Psoas muscle (tissue), 8 donors: ENCODE results near the gene MAGI1. TPM values are rescaled to one million over a fixed set of nuclear protein-coding genes. Genes with fewer than 3 reads are reported as not detected.

Source experiments
- ATAC-seq, 4 donors: fragments of 200-7000 bp; cut with Tn5 transposase; one replicate each; pipeline ENCODE4 v1.9.1; 2020; ENCODE audit warnings: moderate library complexity in 3 of 4, mild to moderate bottlenecking in 2 of 4
- DNase-seq, 2 donors: peaks; one replicate each; pipeline ENCODE4 v3.0.0-alpha.2; 2020
- H3K27ac ChIP-seq: fragments of 200-600 bp; one replicate; pipeline ENCODE4 v1.8.0; 2022
- H3K27me3 ChIP-seq, 3 donors: fragments of 200-600 bp in 1 of 3; one replicate each; pipeline versions ENCODE4 v1.6.1 to v1.8.0; 2013 to 2022; ENCODE audit warnings: low read length in 2 of 3, mild to moderate bottlenecking in 2 of 3, moderate library complexity in 1 of 3; ENCODE audit not compliant: insufficient read depth in 3 of 3
- H3K36me3 ChIP-seq, 2 donors: fragments of 200-600 bp in 1 of 2; one replicate each; pipeline versions ENCODE4 v1.6.1 to v1.8.0; 2013 to 2022; ENCODE audit warnings: low read depth in 1 of 2, mild to moderate bottlenecking in 1 of 2, moderate library complexity in 1 of 2; ENCODE audit not compliant: insufficient read depth in 1 of 2
- H3K4me1 ChIP-seq: fragments of 200-600 bp; one replicate; pipeline ENCODE4 v1.8.0; 2022
- H3K4me3 ChIP-seq: fragments of 200-600 bp; one replicate; pipeline ENCODE4 v1.8.0; 2022; ENCODE audit warnings: mild to moderate bottlenecking
- H3K9me3 ChIP-seq: fragments of 200-600 bp; one replicate; pipeline ENCODE4 v1.8.0; 2022
- CTCF ChIP-seq: fragments of 200-600 bp; IDR thresholded peaks from one replicate; pipeline ENCODE4 v1.8.0; 2022; ENCODE audit warnings: antibody characterized with exemption
- WGBS, 3 donors: extraction: QIAGEN DNeasy Blood & Tissue Kit; methylation state at CpG; one replicate each; pipeline versions ENCODE4 v1.1.6 to v1.1.7; 2013; 5-methylcytosine and 5-hydroxymethylcytosine counted together
- intact Hi-C, 2 donors: fragments of 100-400 bp; cut with DNase I; formaldehyde crosslinking; loops; one replicate each; pipeline versions ENCODE4 v1.11.0 to v1.14.2; 2022
- polyA plus RNA-seq, 3 donors: library from polyadenylated mRNA; stranded (reverse); fragments of 200-250 nt; gene quantifications; one replicate each; pipeline ENCODE4 v1.2.3, GENCODE V29; 2013
- total RNA-seq, 4 donors: library from RNA; stranded (reverse); fragmentation: NEBNext Ultra II Directional in 2 of 4; extraction: Animal tissue kit (Norgen Biotek cat#: 25700) in 2 of 4; gene quantifications; one replicate each; pipeline versions ENCODE4 v1.2.1 to v1.2.4, GENCODE V29; 2021 to 2023
- donor health status: healthy with polysubstance abuse.
- donor health status: DM: no; HTN: no; CAD: no; lungs with moderate emphysema.
- donor health status: Bipolar disorder and iron deficiency.
- donor health status: healthy.
- donor health status: DM: yes; HTN: yes; CAD: no.
- donor health status: DM: no; HTN: no; CAD: no.
- donor health status: DM: no; HTN: no; CAD: no.
- donor health status: DM: yes; HTN: yes; CAD: no.

The MAGI1 gene
- total and polyA plus RNA-seq, 7 donors = 4.5 to 8.1 (median 6.3) TPM

- 77 to 91% (median 83%) methylated on average over 4 of the region's 4 CpGs for WGBS, 3 donors
- no peak overlapping the region for H3K4me3 ChIP-seq
- TF ChIP-seq CTCF = no peak
- H3K36me3 ChIP-seq = no peaks in the 10 kb centered on the region
- H3K27ac ChIP-seq = no peak overlapping the region
- intact Hi-C loops = no loop called here
- ATAC-seq (no peak), DNase-seq (no peak)
- H3K27me3 ChIP-seq = no peaks in the 10 kb centered on the region
- peaks cover 5% of the 10 kb centered on the region for H3K4me1 ChIP-seq
- no peaks in the 10 kb centered on the region for H3K9me3 ChIP-seq
Measured at GRCh38 chr3:65884071-65884470, 154.6 kb downstream of the MAGI1 start.

- ATAC-seq = no peak
- 17 to 36% (median 20%) methylated on average over 3 of the region's 3 CpGs for WGBS, 3 donors
- Histone ChIP-seq H3K4me1 (peaks cover 3% of the 10 kb centered on the region), H3K9me3 (no peaks in the 10 kb centered on the region), H3K27ac (no peak overlapping the region), H3K4me3 (no peak overlapping the region), H3K36me3 (no peaks in the 10 kb centered on the region), H3K27me3 (no peaks in the 10 kb centered on the region)
- TF ChIP-seq CTCF = no peak
- no peak for DNase-seq
- intact Hi-C loops = no loop called here
Measured at GRCh38 chr3:65883613-65884012, 155.1 kb downstream of the MAGI1 start.

- 84 to 91% (median 87%) methylated on average over 4 of the region's 4 CpGs for WGBS, 3 donors
- Histone ChIP-seq H3K36me3 (no peaks in the 10 kb centered on the region), H3K27me3 (no peaks in the 10 kb centered on the region), H3K4me3 (no peak overlapping the region), H3K4me1 (peaks cover 3% of the 10 kb centered on the region), H3K9me3 (no peaks in the 10 kb centered on the region), H3K27ac (no peak overlapping the region)
- ATAC-seq = no peak
- DNase-seq = no peak
- no peak for TF ChIP-seq CTCF
- intact Hi-C loops = no loop called here
Measured at GRCh38 chr3:65880350-65880749, 158.4 kb downstream of the MAGI1 start.

GRCh38 chr3:65879372-65879771, 159.3 kb downstream of the MAGI1 start:
- ATAC-seq (no peak), DNase-seq (no peak)
- intact Hi-C loops = no loop called here
- Histone ChIP-seq H3K9me3 (no peaks in the 10 kb centered on the region), H3K4me3 (no peak overlapping the region), H3K27ac (no peak overlapping the region), H3K36me3 (no peaks in the 10 kb centered on the region), H3K27me3 (no peaks in the 10 kb centered on the region), H3K4me1 (peaks cover 3% of the 10 kb centered on the region)
- WGBS, 3 donors = 96 to 98% (median 96%) methylated on average over 1 of the region's 1 CpG
- no peak for TF ChIP-seq CTCF

GRCh38 chr3:65878831-65879230, 159.9 kb downstream of the MAGI1 start:
- H3K4me1 ChIP-seq = peaks cover 3% of the 10 kb centered on the region
- DNase-seq = no peak
- H3K4me3 ChIP-seq = no peak overlapping the region
- no peaks in the 10 kb centered on the region for H3K36me3 ChIP-seq
- intact Hi-C loops = no loop called here
- no peak overlapping the region for H3K27ac ChIP-seq
- H3K27me3 ChIP-seq = no peaks in the 10 kb centered on the region
- ATAC-seq = no peak
- TF ChIP-seq CTCF = no peak
- H3K9me3 ChIP-seq = no peaks in the 10 kb centered on the region
- 74 to 86% (median 84%) methylated on average over 6 of the region's 6 CpGs for WGBS, 3 donors
